SH-SY5Y (cell line): ENCODE results near the gene COPS9.

Experiments
- GATA2 ChIP-seq: IDR thresholded peaks from 2 replicates; pipeline ENCODE4 v1.6.1; 2011; ENCODE audit warnings: mild to moderate bottlenecking, low read depth, low read length
- GATA3 ChIP-seq: IDR thresholded peaks from 2 replicates; pipeline ENCODE4 v1.6.1; 2011; ENCODE audit warnings: low read depth, mild to moderate bottlenecking, low read length, moderate library complexity

DNA sequence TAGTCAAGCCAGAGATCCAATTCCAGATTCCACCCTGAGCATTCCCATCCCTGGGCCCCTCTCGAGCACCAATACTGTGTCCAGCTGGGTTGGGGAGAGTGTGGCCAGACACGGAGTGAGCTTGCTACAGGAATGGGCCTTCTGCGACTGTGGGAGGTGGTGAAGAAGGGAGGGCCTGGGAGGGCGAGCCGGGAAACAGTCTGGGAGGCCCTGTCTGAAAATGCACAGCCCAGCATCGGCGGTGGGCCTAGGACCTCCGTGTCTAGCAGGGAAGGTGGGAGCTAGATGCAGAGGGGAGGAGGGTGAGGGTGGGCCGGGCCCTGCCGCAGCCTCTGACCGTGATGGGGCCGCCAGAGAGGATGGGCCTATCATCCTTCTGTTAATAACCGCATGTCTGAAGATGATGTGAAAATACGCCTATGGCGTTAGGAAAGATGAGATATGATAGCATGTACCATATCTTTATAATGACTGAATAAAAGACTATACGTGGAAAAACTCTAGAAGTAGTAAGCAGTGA lies 6.2 kb upstream of the COPS9 start:
- TF ChIP-seq GATA3: no peak
- TF ChIP-seq GATA2: no peak
